ENCODE results near the gene CAPN15. TPM values are rescaled to one million over a fixed set of nuclear protein-coding genes. Genes with fewer than 3 reads are reported as not detected.

CAPN15 gene
- total and polyA plus RNA-seq, 2 of the 4 experiments (the other 2 are of a cell fraction): 9.3 to 24.3 TPM

- dilution Hi-C loops (cut with HindIII; ENCODE audit: low sequenced_read_pairs, unreplicated experiment): no loop called here
- Histone ChIP-seq H2BK5ac (ENCODE audit: low read depth, low read length, poor library complexity, severe bottlenecking) (no peak overlapping the region), H4K91ac (ENCODE audit: insufficient read depth, low read depth, low read length) (no peak overlapping the region), H3K79me1 (ENCODE audit: low read depth in 1 of 2, low read length in 2 of 2) (peaks cover 22 to 85% of the 10 kb centered on the region in 2 experiments; a peak in 3 of 4 replicates), H3K9ac (ENCODE audit: low read depth, low read length) (no peak overlapping the region), H2AFZ (replicated peaks; ENCODE audit: low read length, poor library complexity) (no peak overlapping the region), H3K4me3 (ENCODE audit: insufficient read depth, low read depth, low read length) (no peak overlapping the region), H3K9me1 (ENCODE audit: insufficient read depth, low read length) (peaks cover 12% of the 10 kb centered on the region; the same call in 1 of the 2 replicates), H3K27ac (ENCODE audit: insufficient read depth, low read length) (no peak overlapping the region), H2BK15ac (ENCODE audit: low read depth, low read length) (no peak overlapping the region), H3K9me3 (ENCODE audit: control insufficient read depth, insufficient read depth, low read length) (no peaks in the 10 kb centered on the region), H3K4me2 (ENCODE audit: low read depth, low read length) (no peak overlapping the region), H2BK120ac (ENCODE audit: low read depth, low read length) (no peak overlapping the region), H2AK5ac (ENCODE audit: low read depth, low read length) (no peak overlapping the region), H4K20me1 (ENCODE audit: insufficient read depth, low read length) (peaks cover 62% of the 10 kb centered on the region), H3K4ac (ENCODE audit: low read depth, low read length) (no peak overlapping the region), H4K5ac (ENCODE audit: low read depth, low read length) (no peak overlapping the region), H4K8ac (ENCODE audit: low read depth in 2 of 2, low read length in 2 of 2) (no peak overlapping the region), H2AK9ac (replicated peaks; ENCODE audit: low read depth, low read length, poor library complexity) (no peak overlapping the region), H3K4me1 (ENCODE audit: control insufficient read depth, insufficient read depth, low read length) (peaks cover 7% of the 10 kb centered on the region; the same call in 1 of the 2 replicates), H3K27me3 (ENCODE audit: control insufficient read depth, insufficient read depth, low read length) (no peaks in the 10 kb centered on the region), H3K14ac (replicated peaks; ENCODE audit: low read depth, low read length) (no peak overlapping the region), H3K18ac (ENCODE audit: low read depth, low read length) (no peak overlapping the region), H3K23ac (ENCODE audit: low read depth, low read length) (no peak overlapping the region), H2BK20ac (ENCODE audit: low read depth, low read length) (no peak overlapping the region), H3K56ac (ENCODE audit: extremely low read depth, insufficient read depth, low read length) (no peak overlapping the region), H3K36me3 (ENCODE audit: control insufficient read depth, insufficient read depth, low read length) (peaks cover 8% of the 10 kb centered on the region; the same call in 1 of the 2 replicates)
- POLR2A ChIA-PET (ENCODE audit: unreplicated experiment): no interaction called here
- DNase-seq: no peak
- in situ Hi-C loops (cut with MboI; ENCODE audit: low sequenced_read_pairs): no loop called here
- CTCF ChIA-PET: no interaction called here
- WGBS, 2 experiments (ENCODE audit: extremely low coverage in 2 of 2, insufficient read length in 1 of 2): 88% methylated on average over 3 of the region's 18 CpGs; no CpG with 5 or more reads in 1 of the 2 experiments
- TF ChIP-seq SMC3 (IDR thresholded peaks at IDR 0.05; ENCODE audit: low read depth, low read length) (no peak), CTCF (conservative IDR thresholded peaks at IDR 0.05; ENCODE audit: low read depth, low read length) (no peak), RFX5 (IDR thresholded peaks at IDR 0.05; ENCODE audit: low read depth, low read length) (no peak), FOS (IDR thresholded peaks at IDR 0.05; ENCODE audit: low read depth, low read length) (no peak), MAZ (IDR thresholded peaks at IDR 0.05; ENCODE audit: borderline replicate concordance, low read depth, low read length) (no peak), MXI1 (IDR thresholded peaks at IDR 0.05; ENCODE audit: borderline replicate concordance, low read depth, low read length) (no peak), BHLHE40 (IDR thresholded peaks at IDR 0.05; ENCODE audit: low read depth, low read length) (no peak), CEBPB (IDR thresholded peaks at IDR 0.05; ENCODE audit: low read depth, low read length) (no peak), RAD21 (IDR thresholded peaks at IDR 0.05; ENCODE audit: low read length) (no peak), NFE2L2 (IDR thresholded peaks at IDR 0.05; ENCODE audit: low read depth, low read length) (no peak), POLR2A (IDR thresholded peaks at IDR 0.05; ENCODE audit: low read depth, low read length) (no peak), CHD1 (IDR thresholded peaks at IDR 0.05; ENCODE audit: low read depth, low read length) (no peak), RCOR1 (IDR thresholded peaks at IDR 0.05; ENCODE audit: insufficient replicate concordance, low read length) (no peak), MAFK (IDR thresholded peaks at IDR 0.05; ENCODE audit: low read depth, low read length) (no peak)
- TF ChIP-seq, protein P1, sequence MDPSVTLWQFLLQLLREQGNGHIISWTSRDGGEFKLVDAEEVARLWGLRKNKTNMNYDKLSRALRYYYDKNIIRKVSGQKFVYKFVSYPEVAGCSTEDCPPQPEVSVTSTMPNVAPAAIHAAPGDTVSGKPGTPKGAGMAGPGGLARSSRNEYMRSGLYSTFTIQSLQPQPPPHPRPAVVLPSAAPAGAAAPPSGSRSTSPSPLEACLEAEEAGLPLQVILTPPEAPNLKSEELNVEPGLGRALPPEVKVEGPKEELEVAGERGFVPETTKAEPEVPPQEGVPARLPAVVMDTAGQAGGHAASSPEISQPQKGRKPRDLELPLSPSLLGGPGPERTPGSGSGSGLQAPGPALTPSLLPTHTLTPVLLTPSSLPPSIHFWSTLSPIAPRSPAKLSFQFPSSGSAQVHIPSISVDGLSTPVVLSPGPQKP (IDR thresholded peaks at IDR 0.05; ENCODE audit: borderline replicate concordance, low read depth, low read length): no peak
- TF ChIP-seq, protein P2, sequence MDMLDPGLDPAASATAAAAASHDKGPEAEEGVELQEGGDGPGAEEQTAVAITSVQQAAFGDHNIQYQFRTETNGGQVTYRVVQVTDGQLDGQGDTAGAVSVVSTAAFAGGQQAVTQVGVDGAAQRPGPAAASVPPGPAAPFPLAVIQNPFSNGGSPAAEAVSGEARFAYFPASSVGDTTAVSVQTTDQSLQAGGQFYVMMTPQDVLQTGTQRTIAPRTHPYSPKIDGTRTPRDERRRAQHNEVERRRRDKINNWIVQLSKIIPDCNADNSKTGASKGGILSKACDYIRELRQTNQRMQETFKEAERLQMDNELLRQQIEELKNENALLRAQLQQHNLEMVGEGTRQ (IDR thresholded peaks at IDR 0.05; ENCODE audit: low read depth, low read length): no peak
- ATAC-seq (ENCODE audit: low read depth): no peak
- no TSS peak for BruUV-seq (replicated peaks)
- intact Hi-C loops (cut with micrococcal nuclease): no loop called here
Measured at GRCh38 chr16:595094-595528, 67.6 kb downstream of the CAPN15 start.

Data from IMR-90 (cell line).